Esophagus squamous epithelium (tissue), 5 donors: ENCODE measurements around the gene TADA3. TPM values are rescaled to one million over a fixed set of nuclear protein-coding genes. Genes with fewer than 3 reads are reported as not detected.

Experiments used
- DNase-seq: peaks from one replicate; lab custom pipeline; 2025; lab: John Stamatoyannopoulos, UW
- H3K27ac ChIP-seq, 4 donors: fragments of 200-600 bp; sonication (generic); one replicate each; pipeline ENCODE4 v1.5.1; 2016 to 2019; ENCODE audit warnings: mild to moderate bottlenecking in 1 of 4
- H3K27me3 ChIP-seq, 4 donors: fragments of 200-600 bp; sonication (generic); 1 replicate in 3 of 4; 2 replicates in 1 of 4; pipeline versions ENCODE4 v1.5.1 to v1.6.0; 2017 to 2021; ENCODE audit warnings: antibody characterized with exemption in 1 of 4
- H3K36me3 ChIP-seq, 3 donors: fragments of 200-600 bp; sonication (generic); one replicate each; pipeline ENCODE4 v1.5.1; 2016 to 2019
- H3K4me1 ChIP-seq, 3 donors: fragments of 200-600 bp; sonication (generic); one replicate each; pipeline ENCODE4 v1.5.1; 2017 to 2019
- H3K4me3 ChIP-seq, 4 donors: fragments of 200-600 bp; sonication (generic); 1 replicate in 3 of 4; 2 replicates in 1 of 4; pipeline ENCODE4 v1.5.1; 2016 to 2019; ENCODE audit warnings: mild to moderate bottlenecking in 2 of 4, moderate library complexity in 1 of 4
- H3K9me3 ChIP-seq, 3 donors: fragments of 200-600 bp; sonication (generic); one replicate each; pipeline ENCODE4 v1.5.1; 2016 to 2019
- CTCF ChIP-seq, 6 experiments: fragments of 450-650 bp in 4 of 6; fragments of 200-600 bp in 2 of 6; sonication (generic) in 2 of 6; IDR thresholded peaks; one replicate each; pipeline ENCODE4 v1.5.1; 2016 to 2019; ENCODE audit warnings: antibody characterized with exemption in 6 of 6, mild to moderate bottlenecking in 4 of 6, moderate library complexity in 4 of 6
- POLR2A ChIP-seq, 4 donors: fragments of 450-650 bp; IDR thresholded peaks; one replicate each; pipeline ENCODE4 v1.6.1; 2017; ENCODE audit warnings: antibody characterized with exemption in 4 of 4, mild to moderate bottlenecking in 4 of 4, moderate library complexity in 3 of 4
- WGBS, 2 donors: methylation state at CpG; one replicate each; pipeline ENCODE4 v1.1.5; 2018; 5-methylcytosine and 5-hydroxymethylcytosine counted together
- intact Hi-C: fragments of 100-400 bp; cut with DNase I; formaldehyde crosslinking; loops from one replicate; pipeline ENCODE4 v1.15.0; 2022
- total RNA-seq, 4 donors: library from RNA; depleted of rRNA; stranded (reverse); fragments of >200 nt; gene quantifications; one replicate each; pipeline ENCODE4 v1.1.0, GENCODE V29; 2016
- donor health status: DM: yes; HTN: yes; CAD: no.

Gene TADA3
- total RNA-seq, 4 donors from 2014 or later, result 34.7 to 54.4 (median 44.8) TPM

DNA sequence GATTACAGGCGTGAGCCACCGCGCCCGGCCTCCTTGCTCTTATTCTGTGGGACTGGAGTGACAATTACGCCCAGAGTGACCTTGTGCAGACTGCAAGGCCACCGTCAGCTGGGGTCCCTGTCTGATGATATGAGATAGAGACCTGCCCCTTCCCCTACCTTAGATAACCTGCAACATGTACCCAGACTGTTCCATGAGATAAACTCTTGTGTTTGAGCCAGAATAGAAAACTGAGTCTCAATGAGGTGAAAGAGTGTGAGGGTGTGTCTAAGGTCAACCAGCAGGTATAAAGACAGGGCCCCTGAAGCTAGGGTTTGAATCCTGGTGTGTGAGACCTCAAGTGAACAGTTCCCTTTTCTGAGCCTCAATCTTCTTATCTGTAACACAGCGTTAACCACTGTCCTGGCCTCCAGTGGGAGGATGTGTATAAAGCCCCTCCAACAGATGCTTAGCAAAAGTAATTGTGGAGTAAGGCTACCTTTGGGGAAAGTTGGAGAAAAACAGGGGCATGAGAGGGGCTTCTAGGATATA is 6.0 kb downstream of the TADA3 start:
- Histone ChIP-seq H3K4me1 (peaks cover 2 to 26% (median 6%) of the 10 kb centered on the region in 3 donors), H3K9me3 (no peaks in the 10 kb centered on the region), H3K4me3 (no peak overlapping the region), H3K36me3 (peaks cover 5 to 100% (median 23%) of the 10 kb centered on the region in 3 donors), H3K27me3 (no peaks in the 10 kb centered on the region), H3K27ac (no peak overlapping the region)
- no peak for DNase-seq
- 98 to 100% methylated on average over 1 to 7 of the region's 7 CpGs for WGBS, 2 donors
- TF ChIP-seq POLR2A (IDR thresholded peaks at IDR 0.05) (no peak), CTCF (IDR thresholded peaks at IDR 0.05) (no peak)
- intact Hi-C loops, result no loop called here

GRCh38 chr3:9785602-9786001 is 6.7 kb downstream of the TADA3 start:
- DNase-seq, result no peak
- H3K27ac ChIP-seq, result no peak overlapping the region
- no peak overlapping the region for H3K4me3 ChIP-seq
- 81 to 93% methylated on average over 7 of the region's 7 CpGs for WGBS, 2 donors
- TF ChIP-seq CTCF (IDR thresholded peaks at IDR 0.05) (no peak), POLR2A (IDR thresholded peaks at IDR 0.05) (no peak)
- peaks cover 0 to 26% (median 0%) of the 10 kb centered on the region in 3 donors for H3K4me1 ChIP-seq
- H3K36me3 ChIP-seq, result peaks cover 5 to 100% (median 24%) of the 10 kb centered on the region in 3 donors
- H3K9me3 ChIP-seq, result no peaks in the 10 kb centered on the region
- intact Hi-C loops, result no loop called here
- H3K27me3 ChIP-seq, result no peaks in the 10 kb centered on the region

DNA sequence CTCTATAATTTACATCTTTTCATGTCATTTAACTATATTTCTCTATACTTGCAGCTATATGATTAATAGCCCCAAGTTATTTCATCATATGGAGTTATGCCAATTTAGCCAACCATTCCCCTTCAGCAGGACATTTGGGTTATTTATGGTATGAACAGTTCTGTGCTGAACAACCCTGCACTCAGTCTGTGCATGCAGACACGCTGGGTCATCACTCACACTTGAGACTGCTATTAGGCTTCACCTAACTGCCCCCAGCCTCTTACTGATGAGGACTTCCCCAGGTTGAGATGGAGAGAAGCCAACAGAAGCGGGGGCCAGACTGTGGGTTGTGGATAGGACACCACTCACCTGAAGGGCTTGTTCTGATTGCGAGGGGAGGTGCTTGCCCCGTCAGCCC is 7.3 kb downstream of the TADA3 start:
- Histone ChIP-seq H3K27ac (no peak overlapping the region), H3K4me3 (no peak overlapping the region), H3K27me3 (no peaks in the 10 kb centered on the region), H3K36me3 (peaks cover 5 to 100% (median 28%) of the 10 kb centered on the region in 3 donors), H3K4me1 (peaks cover 0 to 20% (median 0%) of the 10 kb centered on the region in 3 donors), H3K9me3 (no peaks in the 10 kb centered on the region)
- 87% methylated on average over 4 of the region's 4 CpGs for WGBS, 2 donors
- no peak for TF ChIP-seq POLR2A (IDR thresholded peaks at IDR 0.05)
- TF ChIP-seq CTCF (IDR thresholded peaks at IDR 0.05), result no peak
- intact Hi-C loops, result no loop called here
- DNase-seq, result no peak

DNA sequence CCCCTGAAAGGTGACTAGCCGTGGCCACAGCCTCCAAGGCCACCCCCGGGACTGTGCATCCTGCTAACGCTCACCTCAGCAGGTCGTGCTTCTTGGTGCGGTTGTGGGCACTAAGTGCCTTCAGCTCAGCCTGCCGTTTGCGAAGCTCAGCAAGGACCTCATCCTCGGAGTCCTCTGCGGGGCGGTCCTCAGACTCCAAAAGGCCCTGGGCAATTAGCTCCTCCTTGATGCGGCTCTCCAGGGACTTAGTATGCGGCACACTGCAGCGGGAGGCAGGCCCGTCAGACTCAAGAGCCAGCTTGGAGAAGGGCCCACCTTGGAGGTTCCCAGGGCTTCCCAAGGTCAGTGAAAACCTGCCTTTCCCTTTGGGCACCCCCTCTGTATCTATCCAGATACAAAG is 8.3 kb downstream of the TADA3 start:
- intact Hi-C loops, result no loop called here

More for the DNA sequence above, 8.3 kb downstream of the TADA3 start:
- Histone ChIP-seq H3K4me3 (no peak overlapping the region), H3K27me3 (no peaks in the 10 kb centered on the region), H3K36me3 (peaks cover 5 to 100% (median 21%) of the 10 kb centered on the region in 3 donors), H3K4me1 (peaks cover 0 to 24% (median 0%) of the 10 kb centered on the region in 3 donors), H3K9me3 (no peaks in the 10 kb centered on the region), H3K27ac (no peak overlapping the region)
- WGBS, 2 donors, result 95 to 96% methylated on average over 7 to 9 of the region's 14 CpGs
- TF ChIP-seq CTCF (IDR thresholded peaks at IDR 0.05) (no peak), POLR2A (IDR thresholded peaks at IDR 0.05) (no peak)
- DNase-seq, result no peak
